H1 (cell line): Measurements from ENCODE around the gene L3MBTL4. TPM values are rescaled to one million over a fixed set of nuclear protein-coding genes. Genes with fewer than 3 reads are reported as not detected.

Experiments
- ATF2 ChIP-seq: IDR thresholded peaks from 2 replicates; pipeline ENCODE4 v1.6.1; 2012; ENCODE audit warnings: low read length, inconsistent platforms
- CBX5 ChIP-seq: fragments of 300-800, 300-1000 bp; sonication (generic); IDR thresholded peaks from 2 replicates; pipeline ENCODE4 v1.7.1; 2016; ENCODE audit warnings: antibody characterized with exemption, low read length, low read depth
- JUN ChIP-seq: IDR thresholded peaks from 2 replicates; pipeline ENCODE4 v1.6.1; 2011; ENCODE audit warnings: low read depth, mild to moderate bottlenecking, improper control_type of control experiment, low read length
- MAX ChIP-seq: IDR thresholded peaks from 2 replicates; pipeline ENCODE4 v1.6.1; 2012; ENCODE audit warnings: inconsistent platforms
- POLR2AphosphoS5 ChIP-seq: IDR thresholded peaks from 2 replicates; pipeline ENCODE4 v1.6.1; 2011; ENCODE audit warnings: low read depth, low read length
- RFX5 ChIP-seq: IDR thresholded peaks from 2 replicates; pipeline ENCODE4 v1.6.1; 2011; ENCODE audit warnings: low read depth, low read length, improper control_type of control experiment, borderline replicate concordance
- ZNF274 ChIP-seq: IDR thresholded peaks from 2 replicates; pipeline ENCODE4 v1.7.0; 2012; ENCODE audit warnings: low read length, borderline replicate concordance; ENCODE audit errors: extremely low read depth
- polyA plus RNA-seq, 7 experiments: library from polyadenylated mRNA; depleted of rRNA in 3 of 7; stranded (reverse) in 5 of 7; unstranded in 2 of 7; fragments of >200 nt in 5 of 7; fragments of 200-250 nt in 2 of 7; gene quantifications; 1 replicate in 5 of 7; 2 replicates in 1 of 7; 4 replicates in 1 of 7; pipeline versions ENCODE4 v1.2.1 to v1.2.3, GENCODE V29; 2011 to 2013; ENCODE audit warnings: missing spikeins in 2 of 7, mixed read lengths in 2 of 7
- total RNA-seq: library from RNA; stranded (reverse); fragmentation: NEBNext Ultra II Directional; extraction: Animal tissue kit (Norgen Biotek cat#: 25700); gene quantifications from 2 replicates; pipeline ENCODE4 v1.2.1, GENCODE V29; 2021
- TF ChIP-seq, protein P1 (sequence below): fragments of 300-600 bp; sonication (generic); IDR thresholded peaks from 2 replicates; pipeline ENCODE4 v1.7.1; 2012; ENCODE audit warnings: low read length, moderate library complexity, mild to moderate bottlenecking, inconsistent platforms; ENCODE audit not compliant: insufficient replicate concordance
- TF ChIP-seq, protein P2 (sequence below): IDR thresholded peaks from 2 replicates; pipeline ENCODE4 v1.6.1; 2011; ENCODE audit warnings: low read depth, mild to moderate bottlenecking, low read length; ENCODE audit not compliant: insufficient read depth

Gene L3MBTL4
- total and polyA plus RNA-seq, 2 of the 8 experiments (the other 6 are each of a cell fraction or from before 2014, with no cell fraction given) = 1.0 to 2.1 TPM

DNA sequence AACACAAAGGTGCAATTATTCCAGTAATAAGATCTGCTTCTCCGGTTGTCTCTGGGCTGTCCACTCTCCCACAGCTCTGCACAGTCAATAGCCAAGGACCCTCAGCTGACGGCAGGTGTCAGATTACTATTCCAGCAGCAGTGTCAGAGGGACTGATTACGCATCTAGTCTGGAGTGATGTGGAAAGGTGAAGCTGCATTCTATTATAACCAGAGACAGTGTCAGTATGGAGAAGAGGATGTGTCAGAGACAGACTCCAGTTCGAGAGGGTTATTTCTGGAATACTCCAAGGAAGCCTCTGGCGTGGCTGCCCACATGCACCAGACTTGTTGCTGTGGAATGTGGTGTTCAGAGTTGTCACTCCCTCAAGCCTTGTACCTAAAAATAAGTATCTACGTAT, 355.8 kb downstream of the L3MBTL4 start (continued):
- TF ChIP-seq, protein P1, sequence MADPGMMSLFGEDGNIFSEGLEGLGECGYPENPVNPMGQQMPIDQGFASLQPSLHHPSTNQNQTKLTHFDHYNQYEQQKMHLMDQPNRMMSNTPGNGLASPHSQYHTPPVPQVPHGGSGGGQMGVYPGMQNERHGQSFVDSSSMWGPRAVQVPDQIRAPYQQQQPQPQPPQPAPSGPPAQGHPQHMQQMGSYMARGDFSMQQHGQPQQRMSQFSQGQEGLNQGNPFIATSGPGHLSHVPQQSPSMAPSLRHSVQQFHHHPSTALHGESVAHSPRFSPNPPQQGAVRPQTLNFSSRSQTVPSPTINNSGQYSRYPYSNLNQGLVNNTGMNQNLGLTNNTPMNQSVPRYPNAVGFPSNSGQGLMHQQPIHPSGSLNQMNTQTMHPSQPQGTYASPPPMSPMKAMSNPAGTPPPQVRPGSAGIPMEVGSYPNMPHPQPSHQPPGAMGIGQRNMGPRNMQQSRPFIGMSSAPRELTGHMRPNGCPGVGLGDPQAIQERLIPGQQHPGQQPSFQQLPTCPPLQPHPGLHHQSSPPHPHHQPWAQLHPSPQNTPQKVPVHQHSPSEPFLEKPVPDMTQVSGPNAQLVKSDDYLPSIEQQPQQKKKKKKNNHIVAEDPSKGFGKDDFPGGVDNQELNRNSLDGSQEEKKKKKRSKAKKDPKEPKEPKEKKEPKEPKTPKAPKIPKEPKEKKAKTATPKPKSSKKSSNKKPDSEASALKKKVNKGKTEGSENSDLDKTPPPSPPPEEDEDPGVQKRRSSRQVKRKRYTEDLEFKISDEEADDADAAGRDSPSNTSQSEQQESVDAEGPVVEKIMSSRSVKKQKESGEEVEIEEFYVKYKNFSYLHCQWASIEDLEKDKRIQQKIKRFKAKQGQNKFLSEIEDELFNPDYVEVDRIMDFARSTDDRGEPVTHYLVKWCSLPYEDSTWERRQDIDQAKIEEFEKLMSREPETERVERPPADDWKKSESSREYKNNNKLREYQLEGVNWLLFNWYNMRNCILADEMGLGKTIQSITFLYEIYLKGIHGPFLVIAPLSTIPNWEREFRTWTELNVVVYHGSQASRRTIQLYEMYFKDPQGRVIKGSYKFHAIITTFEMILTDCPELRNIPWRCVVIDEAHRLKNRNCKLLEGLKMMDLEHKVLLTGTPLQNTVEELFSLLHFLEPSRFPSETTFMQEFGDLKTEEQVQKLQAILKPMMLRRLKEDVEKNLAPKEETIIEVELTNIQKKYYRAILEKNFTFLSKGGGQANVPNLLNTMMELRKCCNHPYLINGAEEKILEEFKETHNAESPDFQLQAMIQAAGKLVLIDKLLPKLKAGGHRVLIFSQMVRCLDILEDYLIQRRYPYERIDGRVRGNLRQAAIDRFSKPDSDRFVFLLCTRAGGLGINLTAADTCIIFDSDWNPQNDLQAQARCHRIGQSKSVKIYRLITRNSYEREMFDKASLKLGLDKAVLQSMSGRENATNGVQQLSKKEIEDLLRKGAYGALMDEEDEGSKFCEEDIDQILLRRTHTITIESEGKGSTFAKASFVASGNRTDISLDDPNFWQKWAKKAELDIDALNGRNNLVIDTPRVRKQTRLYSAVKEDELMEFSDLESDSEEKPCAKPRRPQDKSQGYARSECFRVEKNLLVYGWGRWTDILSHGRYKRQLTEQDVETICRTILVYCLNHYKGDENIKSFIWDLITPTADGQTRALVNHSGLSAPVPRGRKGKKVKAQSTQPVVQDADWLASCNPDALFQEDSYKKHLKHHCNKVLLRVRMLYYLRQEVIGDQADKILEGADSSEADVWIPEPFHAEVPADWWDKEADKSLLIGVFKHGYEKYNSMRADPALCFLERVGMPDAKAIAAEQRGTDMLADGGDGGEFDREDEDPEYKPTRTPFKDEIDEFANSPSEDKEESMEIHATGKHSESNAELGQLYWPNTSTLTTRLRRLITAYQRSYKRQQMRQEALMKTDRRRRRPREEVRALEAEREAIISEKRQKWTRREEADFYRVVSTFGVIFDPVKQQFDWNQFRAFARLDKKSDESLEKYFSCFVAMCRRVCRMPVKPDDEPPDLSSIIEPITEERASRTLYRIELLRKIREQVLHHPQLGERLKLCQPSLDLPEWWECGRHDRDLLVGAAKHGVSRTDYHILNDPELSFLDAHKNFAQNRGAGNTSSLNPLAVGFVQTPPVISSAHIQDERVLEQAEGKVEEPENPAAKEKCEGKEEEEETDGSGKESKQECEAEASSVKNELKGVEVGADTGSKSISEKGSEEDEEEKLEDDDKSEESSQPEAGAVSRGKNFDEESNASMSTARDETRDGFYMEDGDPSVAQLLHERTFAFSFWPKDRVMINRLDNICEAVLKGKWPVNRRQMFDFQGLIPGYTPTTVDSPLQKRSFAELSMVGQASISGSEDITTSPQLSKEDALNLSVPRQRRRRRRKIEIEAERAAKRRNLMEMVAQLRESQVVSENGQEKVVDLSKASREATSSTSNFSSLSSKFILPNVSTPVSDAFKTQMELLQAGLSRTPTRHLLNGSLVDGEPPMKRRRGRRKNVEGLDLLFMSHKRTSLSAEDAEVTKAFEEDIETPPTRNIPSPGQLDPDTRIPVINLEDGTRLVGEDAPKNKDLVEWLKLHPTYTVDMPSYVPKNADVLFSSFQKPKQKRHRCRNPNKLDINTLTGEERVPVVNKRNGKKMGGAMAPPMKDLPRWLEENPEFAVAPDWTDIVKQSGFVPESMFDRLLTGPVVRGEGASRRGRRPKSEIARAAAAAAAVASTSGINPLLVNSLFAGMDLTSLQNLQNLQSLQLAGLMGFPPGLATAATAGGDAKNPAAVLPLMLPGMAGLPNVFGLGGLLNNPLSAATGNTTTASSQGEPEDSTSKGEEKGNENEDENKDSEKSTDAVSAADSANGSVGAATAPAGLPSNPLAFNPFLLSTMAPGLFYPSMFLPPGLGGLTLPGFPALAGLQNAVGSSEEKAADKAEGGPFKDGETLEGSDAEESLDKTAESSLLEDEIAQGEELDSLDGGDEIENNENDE = no peak
- TF ChIP-seq POLR2AphosphoS5 (no peak), MAX (no peak), RFX5 (no peak), CBX5 (no peak), ZNF274 (no peak), JUN (no peak), ATF2 (no peak)
- TF ChIP-seq, protein P2, sequence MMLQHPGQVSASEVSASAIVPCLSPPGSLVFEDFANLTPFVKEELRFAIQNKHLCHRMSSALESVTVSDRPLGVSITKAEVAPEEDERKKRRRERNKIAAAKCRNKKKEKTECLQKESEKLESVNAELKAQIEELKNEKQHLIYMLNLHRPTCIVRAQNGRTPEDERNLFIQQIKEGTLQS = no peak
